ENCODE results near the gene STX2. TPM values are rescaled to one million over a fixed set of nuclear protein-coding genes. Genes with fewer than 3 reads are reported as not detected.

Gene STX2
- total RNA-seq, 4 donors from 2014 or later = 4.8 to 12.0 (median 9.1) TPM

- Histone ChIP-seq H3K4me1 (no peaks in the 10 kb centered on the region), H3K27me3 (no peaks in the 10 kb centered on the region), H3K27ac (no peak overlapping the region), H3K36me3 (peaks cover 0 to 23% of the 10 kb centered on the region in 2 donors), H3K4me3 (no peak overlapping the region), H3K9me3 (no peaks in the 10 kb centered on the region)
- no peak for TF ChIP-seq POLR2A (IDR thresholded peaks at IDR 0.05)
- TF ChIP-seq CTCF (IDR thresholded peaks at IDR 0.05 in 4 of 5, conservative IDR thresholded peaks at IDR 0.05 in 1 of 5) = no peak
- DNase-seq (no peak), ATAC-seq (no peak)
- in situ Hi-C loops (cut with MboI; ENCODE audit: low sequenced_read_pairs in 4 of 4) (no loop called here), intact Hi-C loops (cut with DNase I; ENCODE audit: low total_unique reads) (no loop called here)
Observed at GRCh38 chr12:130795906-130796305, 43.1 kb downstream of the STX2 start.

- H3K36me3 ChIP-seq = peaks cover 0 to 21% of the 10 kb centered on the region in 2 donors
- TF ChIP-seq POLR2A (IDR thresholded peaks at IDR 0.05) (no peak), CTCF (IDR thresholded peaks at IDR 0.05 in 4 of 5, conservative IDR thresholded peaks at IDR 0.05 in 1 of 5) (no peak)
- no peaks in the 10 kb centered on the region for H3K27me3 ChIP-seq
- no peak for ATAC-seq
- no peaks in the 10 kb centered on the region for H3K4me1 ChIP-seq
- H3K9me3 ChIP-seq = no peaks in the 10 kb centered on the region
- no peak for DNase-seq
- H3K4me3 ChIP-seq = no peak overlapping the region
- intact Hi-C loops (cut with DNase I; ENCODE audit: low total_unique reads) (no loop called here), in situ Hi-C loops (cut with MboI; ENCODE audit: low sequenced_read_pairs in 4 of 4) (no loop called here)
- H3K27ac ChIP-seq = no peak overlapping the region
Observed at GRCh38 chr12:130793554-130793849, 45.5 kb downstream of the STX2 start.

GRCh38 chr12:130792821-130793553, 46.1 kb downstream of the STX2 start:
- Histone ChIP-seq H3K27ac (no peak overlapping the region), H3K4me3 (no peak overlapping the region), H3K9me3 (no peaks in the 10 kb centered on the region), H3K27me3 (no peaks in the 10 kb centered on the region), H3K36me3 (peaks cover 0 to 20% of the 10 kb centered on the region in 2 donors), H3K4me1 (no peaks in the 10 kb centered on the region)
- ATAC-seq (no peak), DNase-seq (no peak)
- intact Hi-C loops (cut with DNase I; ENCODE audit: low total_unique reads) (no loop called here), in situ Hi-C loops (cut with MboI; ENCODE audit: low sequenced_read_pairs in 4 of 4) (no loop called here)
- TF ChIP-seq CTCF (IDR thresholded peaks at IDR 0.05 in 4 of 5, conservative IDR thresholded peaks at IDR 0.05 in 1 of 5) = no peak
- no peak for TF ChIP-seq POLR2A (IDR thresholded peaks at IDR 0.05)

GRCh38 chr12:130791629-130792028, 47.4 kb downstream of the STX2 start:
- intact Hi-C loops (cut with DNase I; ENCODE audit: low total_unique reads) = no loop called here
- peaks cover 0 to 10% of the 10 kb centered on the region in 2 donors for H3K36me3 ChIP-seq
- H3K4me3 ChIP-seq = no peak overlapping the region
- no peak for ATAC-seq
- H3K4me1 ChIP-seq = no peaks in the 10 kb centered on the region
- H3K27me3 ChIP-seq = no peaks in the 10 kb centered on the region
- no peaks in the 10 kb centered on the region for H3K9me3 ChIP-seq
- TF ChIP-seq POLR2A (IDR thresholded peaks at IDR 0.05) (no peak), CTCF (IDR thresholded peaks at IDR 0.05 in 4 of 5, conservative IDR thresholded peaks at IDR 0.05 in 1 of 5) (no peak)
- in situ Hi-C loops (cut with MboI; ENCODE audit: low sequenced_read_pairs in 4 of 4) = no loop called here
- H3K27ac ChIP-seq = no peak overlapping the region
- no peak for DNase-seq

- no peak for TF ChIP-seq CTCF (IDR thresholded peaks at IDR 0.05 in 4 of 5, conservative IDR thresholded peaks at IDR 0.05 in 1 of 5)
- TF ChIP-seq POLR2A (IDR thresholded peaks at IDR 0.05) = no peak
- intact Hi-C loops (cut with DNase I; ENCODE audit: low total_unique reads) = no loop called here
- Histone ChIP-seq H3K4me1 (no peaks in the 10 kb centered on the region), H3K36me3 (no peaks in the 10 kb centered on the region), H3K27me3 (no peaks in the 10 kb centered on the region), H3K4me3 (no peak overlapping the region), H3K9me3 (no peaks in the 10 kb centered on the region), H3K27ac (no peak overlapping the region)
- in situ Hi-C loops (cut with MboI; ENCODE audit: low sequenced_read_pairs in 4 of 4) = no loop called here
- ATAC-seq = no peak
- DNase-seq = no peak
Observed at GRCh38 chr12:130788515-130788914, 50.5 kb downstream of the STX2 start.

All from gastrocnemius medialis (tissue), 4 donors.